GM19468 (cell line): ENCODE results near the gene CAAP1.
"Not testable (repeated sequence)": the region's sequence is repeated elsewhere in the genome, so short reads cannot be mapped to it uniquely, and the experiment has no call there.

ENCODE experiments used
- ATAC-seq: cut with Tn5 transposase; IDR thresholded peaks from one replicate; pipeline ENCODE4 v1.9.1; 2021; ENCODE audit warnings: mild to moderate bottlenecking, moderate library complexity, moderate number of reproducible peaks; ENCODE audit not compliant: unreplicated experiment; ENCODE audit errors: extremely low read depth

The CAAP1 gene, protein sequence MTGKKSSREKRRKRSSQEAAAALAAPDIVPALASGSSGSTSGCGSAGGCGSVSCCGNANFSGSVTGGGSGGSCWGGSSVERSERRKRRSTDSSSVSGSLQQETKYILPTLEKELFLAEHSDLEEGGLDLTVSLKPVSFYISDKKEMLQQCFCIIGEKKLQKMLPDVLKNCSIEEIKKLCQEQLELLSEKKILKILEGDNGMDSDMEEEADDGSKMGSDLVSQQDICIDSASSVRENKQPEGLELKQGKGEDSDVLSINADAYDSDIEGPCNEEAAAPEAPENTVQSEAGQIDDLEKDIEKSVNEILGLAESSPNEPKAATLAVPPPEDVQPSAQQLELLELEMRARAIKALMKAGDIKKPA

GRCh38 chr9:26892251-26893029, at the start of gene CAAP1:
CAAP1 (minus strand) TSS chr9:26892802; CDS start chr9:26892715, 87 bp downstream.
- peak; percentile 74 for ATAC-seq

- no peak for ATAC-seq
Observed at GRCh38 chr9:26940779-26941178, 48.2 kb upstream of the CAAP1 start.

DNA sequence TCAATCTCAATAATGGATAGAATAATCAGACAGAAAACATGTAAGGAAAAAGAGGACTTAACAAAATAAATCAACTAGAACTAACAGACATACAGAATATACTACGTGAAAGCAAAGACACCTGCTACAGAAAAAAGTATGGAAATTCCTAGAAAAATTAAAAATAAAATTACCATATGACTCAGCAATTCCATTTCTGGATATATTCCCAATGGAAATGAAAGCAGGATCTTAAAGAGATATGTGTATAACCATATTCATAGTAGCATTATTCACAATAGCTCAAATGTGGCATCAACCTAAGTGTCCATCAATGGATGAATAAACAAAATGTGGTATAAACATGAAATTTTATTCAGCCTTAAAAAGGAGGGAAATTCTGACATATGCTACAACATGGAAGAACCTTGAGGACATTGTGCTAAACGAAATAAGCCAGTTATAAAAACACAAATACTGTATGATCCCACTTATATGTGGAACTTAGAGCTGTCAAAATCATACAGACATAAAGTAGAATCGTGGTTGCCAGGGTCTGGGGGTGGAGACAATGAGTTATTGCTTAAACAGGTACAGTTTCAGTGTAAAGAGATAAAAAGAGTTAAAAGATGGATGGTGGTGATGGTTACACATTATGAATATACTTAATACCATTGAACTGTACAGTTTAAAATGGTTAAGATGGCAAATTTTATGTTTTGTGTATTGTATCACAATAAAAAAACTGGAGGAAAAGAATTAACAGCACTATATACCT, 47.5 kb upstream of the CAAP1 start:
- ATAC-seq = no peak

- ATAC-seq = no peak
Observed at GRCh38 chr9:26937816-26938371, 45.3 kb upstream of the CAAP1 start.

DNA sequence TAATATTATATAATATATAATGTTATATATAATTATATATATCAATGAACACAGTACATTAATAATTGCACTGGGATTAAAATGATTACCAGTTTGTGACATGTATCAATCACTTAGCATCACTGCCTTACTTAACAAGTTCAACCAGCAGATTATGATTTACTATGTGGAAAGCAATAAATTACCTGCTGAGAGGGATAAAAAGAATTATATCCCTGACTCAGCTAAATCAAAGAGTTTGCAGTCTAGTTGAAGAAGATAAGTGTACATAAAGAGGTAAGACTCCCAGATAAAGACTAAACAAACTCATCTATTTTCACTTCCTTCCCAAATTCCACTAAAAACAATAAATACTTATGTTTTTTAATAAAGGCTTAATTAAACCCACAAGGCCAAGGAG, 43.2 kb upstream of the CAAP1 start:
- no peak for ATAC-seq

GRCh38 chr9:26928902-26929495, 36.4 kb upstream of the CAAP1 start:
- no peak for ATAC-seq

- no peak for ATAC-seq
Observed at GRCh38 chr9:26925609-26926008, 33.0 kb upstream of the CAAP1 start.

GRCh38 chr9:26919698-26920097, 27.1 kb upstream of the CAAP1 start:
- no peak for ATAC-seq

DNA sequence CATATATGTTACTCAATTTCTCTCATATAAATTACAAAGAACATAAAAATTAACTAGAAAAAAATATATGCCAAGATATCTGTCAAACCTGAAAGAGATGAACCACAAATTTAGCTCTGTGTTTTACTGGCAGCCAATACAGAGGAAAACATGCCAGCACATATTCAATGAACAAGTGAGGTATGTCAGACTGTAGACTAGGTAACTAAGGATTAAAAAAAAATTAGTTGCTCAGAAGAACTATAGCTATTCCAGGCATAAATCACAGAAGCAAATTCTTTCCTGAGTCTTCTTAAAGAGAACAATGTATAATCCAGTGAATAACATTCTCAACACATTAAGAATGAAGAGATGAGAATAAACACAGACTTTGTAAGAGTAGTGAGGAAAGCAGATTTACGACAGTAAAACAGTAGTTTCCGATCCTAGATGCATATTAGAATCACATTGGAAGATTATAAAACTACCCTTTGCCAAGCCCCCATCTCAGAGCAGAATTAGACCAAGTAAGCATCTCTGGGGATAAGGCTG, 20.6 kb upstream of the CAAP1 start:
- no peak for ATAC-seq

DNA sequence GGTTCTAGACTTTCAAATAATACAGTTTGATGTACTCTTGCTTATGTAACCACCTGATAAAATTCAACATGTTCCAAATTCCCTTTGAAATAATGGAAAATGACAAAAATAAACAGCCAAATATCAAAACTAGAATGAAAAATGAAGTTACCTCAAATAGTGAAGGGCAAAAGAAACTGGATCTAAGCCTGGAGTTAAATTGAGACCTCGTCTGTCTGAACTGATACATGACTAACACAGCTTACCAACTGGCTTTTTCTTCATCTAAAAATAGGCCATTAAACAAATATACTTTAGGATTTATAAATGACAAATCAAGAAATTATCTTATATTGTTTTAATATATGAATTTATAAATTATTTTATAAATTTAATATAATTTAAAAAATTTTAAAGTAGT, 12.1 kb upstream of the CAAP1 start:
- no peak for ATAC-seq

DNA sequence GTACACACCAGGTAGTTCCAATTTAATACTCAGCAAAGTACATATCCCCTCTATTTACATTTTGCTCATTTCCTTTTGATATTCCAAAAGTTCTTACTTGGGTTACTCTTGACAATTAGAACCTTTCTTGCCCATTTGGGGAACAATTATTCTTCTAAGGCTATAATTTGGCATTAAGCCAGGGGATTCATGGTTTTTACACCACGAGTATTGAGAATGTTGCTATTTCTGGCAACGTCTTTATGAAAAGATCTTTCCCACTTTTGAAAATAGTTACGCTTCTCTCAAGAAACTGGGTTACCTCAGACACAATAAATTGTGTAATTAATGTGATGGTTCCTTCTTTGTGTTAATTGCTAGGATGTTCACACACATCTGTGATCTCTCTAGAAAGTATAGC, 11.5 kb upstream of the CAAP1 start:
- ATAC-seq = no peak

DNA sequence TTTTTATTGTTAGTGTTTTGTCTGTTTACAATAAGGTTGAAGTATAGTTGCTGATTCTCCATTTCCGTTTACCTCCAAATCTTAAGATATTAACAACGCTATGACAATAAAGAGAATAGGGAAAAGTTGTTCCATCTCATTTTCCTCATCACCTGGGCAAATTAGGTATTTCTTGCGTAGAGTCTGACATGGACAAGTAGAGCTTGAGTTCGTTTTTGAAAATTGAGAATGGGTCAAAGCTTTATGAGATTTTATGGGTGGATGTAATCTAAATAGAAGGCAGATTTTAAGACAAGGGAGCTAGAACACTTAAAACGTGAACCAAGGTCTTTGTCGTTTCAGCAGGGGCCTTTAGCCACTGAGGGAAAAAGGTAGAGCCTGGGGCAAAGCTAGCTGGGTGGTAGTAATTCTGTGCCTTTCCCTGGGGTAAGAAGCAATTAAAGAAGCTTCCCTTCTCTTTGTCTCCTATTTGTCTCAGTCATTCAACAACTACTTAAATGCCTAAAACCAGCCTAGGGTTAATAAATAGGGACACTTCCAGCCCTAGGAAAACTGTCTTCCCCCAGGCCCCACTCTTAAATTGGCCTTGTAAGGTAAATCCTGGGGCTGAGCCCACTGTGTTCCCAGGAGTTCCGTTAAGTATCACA, 551 bp upstream of the CAAP1 start:
- ATAC-seq = no peak

GRCh38 chr9:26891726-26892125, 876 bp downstream of the CAAP1 start:
- no peak for ATAC-seq

GRCh38 chr9:26888271-26888670, 4.3 kb downstream of the CAAP1 start:
- no peak for ATAC-seq

DNA sequence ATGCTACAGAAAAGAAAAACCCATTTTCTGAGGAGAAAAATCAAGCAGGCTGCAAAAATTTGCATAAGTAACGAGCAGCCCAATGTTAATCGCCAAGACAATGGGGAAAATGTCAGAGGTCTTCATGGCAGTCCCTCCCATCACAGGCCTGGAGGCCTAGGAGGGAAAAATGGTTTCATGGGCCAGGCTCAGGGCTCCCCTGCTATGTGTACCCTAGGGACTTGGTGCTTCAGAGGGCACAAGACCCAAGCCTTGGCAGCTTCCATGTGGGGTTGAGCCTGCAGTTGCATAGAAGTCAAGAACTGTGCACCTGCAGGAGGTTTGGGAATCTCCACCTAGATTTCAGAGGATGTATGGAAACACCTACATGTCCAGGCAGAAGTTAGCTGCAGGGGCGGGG, 10.4 kb downstream of the CAAP1 start:
- ATAC-seq = no peak

DNA sequence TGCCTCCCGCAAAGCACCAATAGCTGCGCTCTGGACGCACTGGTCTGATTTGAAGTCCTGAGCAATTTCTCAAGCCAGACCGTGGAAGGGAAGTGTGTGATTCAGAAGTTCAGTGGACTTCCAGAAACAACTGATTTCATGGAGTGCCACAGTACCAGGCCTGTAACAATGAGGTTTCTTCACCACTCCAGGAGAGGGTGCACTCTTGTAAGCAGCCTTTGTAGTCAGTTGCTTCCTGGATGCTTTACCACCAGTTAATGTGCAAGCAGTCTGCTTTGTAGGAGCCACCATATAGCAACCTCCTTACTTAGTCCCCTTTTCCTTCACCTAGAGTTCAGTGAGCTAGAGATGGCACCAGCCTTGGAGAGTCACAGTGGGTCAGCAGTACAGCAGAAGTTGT, 12.3 kb downstream of the CAAP1 start:
- no peak for ATAC-seq

DNA sequence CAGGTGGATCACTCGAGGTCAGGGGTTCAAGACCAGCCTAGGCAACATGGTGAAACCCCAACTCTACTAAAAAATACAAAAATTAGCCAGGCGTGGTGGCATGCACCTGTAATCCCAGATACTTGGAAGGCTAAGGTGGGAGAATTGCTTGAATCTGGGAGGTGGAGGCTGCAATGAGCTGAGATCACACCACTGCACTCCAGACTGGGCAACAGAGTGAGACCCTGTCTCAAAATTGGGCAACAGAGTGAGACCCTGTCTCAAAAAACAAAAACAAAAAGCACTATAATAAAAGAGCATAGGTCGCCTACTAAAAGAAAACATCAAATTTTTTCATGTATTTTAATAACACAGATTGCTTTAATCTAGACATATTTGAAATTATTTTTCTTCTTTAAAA, 17.4 kb downstream of the CAAP1 start:
- ATAC-seq = not testable (repeated sequence)

DNA sequence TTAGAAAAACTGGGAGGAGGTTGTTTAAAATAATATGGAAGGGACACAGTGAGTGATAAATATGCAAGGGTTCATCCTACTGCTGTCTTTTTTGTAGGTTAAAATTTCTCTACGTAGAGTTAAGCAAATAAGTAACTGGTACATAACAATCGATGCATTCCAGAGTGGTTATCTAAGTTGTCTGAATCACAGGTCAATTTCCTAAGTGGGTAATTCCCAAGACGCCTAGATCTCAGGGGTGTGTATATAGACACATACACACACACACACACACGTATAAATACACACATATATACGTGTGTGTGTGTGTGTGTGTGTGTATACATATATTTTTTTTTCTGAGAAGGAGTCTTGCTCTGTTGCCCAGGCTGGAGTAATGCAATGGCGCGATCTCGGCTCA, 22.3 kb downstream of the CAAP1 start:
- no peak for ATAC-seq

DNA sequence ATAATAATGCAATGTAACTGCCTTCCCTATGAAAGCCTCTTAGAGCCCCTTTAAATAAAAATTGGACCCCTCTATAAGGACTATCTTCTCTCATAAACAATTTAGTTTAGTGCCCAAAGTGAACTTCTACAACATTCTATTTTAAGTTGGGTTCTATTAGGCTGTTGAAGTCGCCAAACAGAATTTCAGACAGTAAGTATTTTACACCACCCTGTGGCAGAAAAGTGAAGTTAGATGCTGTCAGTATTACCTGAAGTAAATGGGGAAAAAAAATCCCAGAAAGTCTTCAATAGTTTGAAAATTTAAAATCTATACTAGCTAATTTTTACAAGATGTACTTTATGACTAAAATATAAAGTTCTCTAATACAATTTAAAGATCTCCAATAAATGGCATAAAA, 29.5 kb downstream of the CAAP1 start:
- no peak for ATAC-seq
